ENCODE results near the gene ATP2C1. TPM values are rescaled to one million over a fixed set of nuclear protein-coding genes. Genes with fewer than 3 reads are reported as not detected.
"Not testable (repeated sequence)": the region's sequence is repeated elsewhere in the genome, so short reads cannot be mapped to it uniquely, and the experiment has no call there.

The ATP2C1 gene
- total RNA-seq, 1 donor from 2014 or later: 128 TPM

DNA sequence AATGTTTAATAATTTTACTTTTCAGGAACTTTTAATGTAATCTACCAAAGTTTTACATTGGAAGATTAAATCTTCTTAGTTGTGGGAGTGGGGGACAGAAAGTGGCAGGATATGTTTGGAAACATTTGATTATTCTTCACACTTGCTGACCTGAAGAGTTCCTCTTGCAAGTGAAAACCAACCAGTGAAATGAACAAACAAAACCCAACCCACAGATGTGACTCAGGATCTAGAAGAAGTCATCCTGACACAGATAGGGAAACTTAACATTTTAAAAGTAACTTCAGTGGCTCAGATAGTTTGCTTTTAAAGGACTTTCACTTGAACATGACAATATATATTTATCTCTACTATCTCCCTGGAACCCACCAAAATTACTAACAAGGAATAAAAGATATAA, 77.3 kb downstream of the ATP2C1 start:
- no peaks in the 10 kb centered on the region for H3K4me1 ChIP-seq

DNA sequence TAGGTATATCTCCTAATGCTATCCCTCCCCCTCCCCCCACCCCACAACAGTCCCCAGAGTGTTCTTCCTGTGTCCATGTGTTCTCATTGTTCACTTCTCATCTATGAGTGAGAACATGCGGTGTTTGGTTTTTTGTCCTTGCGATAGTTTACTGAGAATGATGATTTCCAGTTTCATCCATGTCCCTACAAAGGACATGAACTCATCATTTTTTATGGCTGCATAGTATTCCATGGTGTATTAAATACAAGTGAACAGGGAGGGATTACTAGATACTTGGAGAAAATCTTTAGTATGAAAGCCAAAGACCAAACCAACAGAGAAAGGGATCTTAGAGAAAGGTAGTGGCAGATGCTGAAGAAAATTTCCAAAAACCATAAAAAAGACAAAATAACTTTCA, 78.7 kb downstream of the ATP2C1 start:
- H3K27me3 ChIP-seq (ENCODE audit: low read depth); ATAC-seq; DNase-seq; H3K4me3 ChIP-seq; H3K27ac ChIP-seq; H3K9me3 ChIP-seq; intact Hi-C loops (cut with DNase I); H3K4me1 ChIP-seq: not testable (repeated sequence)
- H3K36me3 ChIP-seq: peaks cover 77% of the 10 kb centered on the region

More for the DNA sequence above, 77.3 kb downstream of the ATP2C1 start:
- no peak overlapping the region for H3K4me3 ChIP-seq
- H3K27ac ChIP-seq: no peak overlapping the region
- TF ChIP-seq, protein P1, sequence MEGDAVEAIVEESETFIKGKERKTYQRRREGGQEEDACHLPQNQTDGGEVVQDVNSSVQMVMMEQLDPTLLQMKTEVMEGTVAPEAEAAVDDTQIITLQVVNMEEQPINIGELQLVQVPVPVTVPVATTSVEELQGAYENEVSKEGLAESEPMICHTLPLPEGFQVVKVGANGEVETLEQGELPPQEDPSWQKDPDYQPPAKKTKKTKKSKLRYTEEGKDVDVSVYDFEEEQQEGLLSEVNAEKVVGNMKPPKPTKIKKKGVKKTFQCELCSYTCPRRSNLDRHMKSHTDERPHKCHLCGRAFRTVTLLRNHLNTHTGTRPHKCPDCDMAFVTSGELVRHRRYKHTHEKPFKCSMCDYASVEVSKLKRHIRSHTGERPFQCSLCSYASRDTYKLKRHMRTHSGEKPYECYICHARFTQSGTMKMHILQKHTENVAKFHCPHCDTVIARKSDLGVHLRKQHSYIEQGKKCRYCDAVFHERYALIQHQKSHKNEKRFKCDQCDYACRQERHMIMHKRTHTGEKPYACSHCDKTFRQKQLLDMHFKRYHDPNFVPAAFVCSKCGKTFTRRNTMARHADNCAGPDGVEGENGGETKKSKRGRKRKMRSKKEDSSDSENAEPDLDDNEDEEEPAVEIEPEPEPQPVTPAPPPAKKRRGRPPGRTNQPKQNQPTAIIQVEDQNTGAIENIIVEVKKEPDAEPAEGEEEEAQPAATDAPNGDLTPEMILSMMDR (IDR thresholded peaks at IDR 0.05): no peak
- DNase-seq (no peak), ATAC-seq (no peak)
- H3K27me3 ChIP-seq (ENCODE audit: low read depth): no peaks in the 10 kb centered on the region
- H3K9me3 ChIP-seq: no peaks in the 10 kb centered on the region
- peaks cover 78% of the 10 kb centered on the region for H3K36me3 ChIP-seq
- intact Hi-C loops (cut with DNase I): no loop called here

DNA sequence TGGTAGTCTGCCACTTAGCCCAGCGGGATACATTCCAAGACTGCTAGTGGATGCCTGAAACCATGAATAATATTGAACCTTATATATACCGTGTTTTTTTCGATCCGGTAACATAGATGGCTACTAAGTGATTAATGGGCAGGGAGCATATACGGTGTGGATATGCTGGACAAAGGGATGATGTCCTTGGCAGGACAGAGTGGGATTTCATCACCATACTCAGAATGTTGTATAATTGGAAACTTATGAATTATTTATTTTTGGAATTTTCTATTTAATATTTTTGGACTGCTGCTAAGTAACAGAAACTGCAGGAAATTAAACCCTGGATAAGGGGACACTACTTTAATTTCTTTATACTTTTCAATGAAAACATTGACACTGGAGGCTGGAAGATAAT, 79.5 kb downstream of the ATP2C1 start:
- Histone ChIP-seq H3K27ac (no peak overlapping the region), H3K9me3 (no peaks in the 10 kb centered on the region), H3K36me3 (peaks cover 73% of the 10 kb centered on the region), H3K27me3 (ENCODE audit: low read depth) (no peaks in the 10 kb centered on the region), H3K4me1 (no peaks in the 10 kb centered on the region), H3K4me3 (no peak overlapping the region)
- DNase-seq (no peak), ATAC-seq (no peak)
- intact Hi-C loops (cut with DNase I): no loop called here
- TF ChIP-seq, protein P1 (IDR thresholded peaks at IDR 0.05): no peak

DNA sequence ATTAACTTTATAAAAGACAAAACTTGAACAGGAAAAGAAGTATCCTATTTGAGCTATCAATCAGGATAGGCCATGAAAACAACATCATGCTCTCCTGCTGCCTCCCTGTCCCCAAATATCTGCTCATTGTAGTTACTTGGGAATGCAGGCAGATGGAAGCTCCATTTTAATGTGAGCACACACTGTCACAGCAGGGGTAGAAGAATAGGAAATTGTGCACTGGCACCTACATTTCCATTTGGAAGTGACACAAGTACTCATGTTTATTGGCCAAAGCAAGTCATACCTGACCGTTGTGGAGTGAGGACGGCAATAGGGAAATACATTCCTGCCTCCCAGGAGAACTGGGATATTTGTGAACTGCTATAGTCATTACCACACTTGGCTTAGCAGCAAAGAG, 80.3 kb downstream of the ATP2C1 start:
- ATAC-seq (no peak), DNase-seq (no peak)
- Histone ChIP-seq H3K36me3 (peaks cover 68% of the 10 kb centered on the region), H3K27me3 (ENCODE audit: low read depth) (no peaks in the 10 kb centered on the region), H3K27ac (no peak overlapping the region), H3K4me3 (no peak overlapping the region), H3K4me1 (no peaks in the 10 kb centered on the region), H3K9me3 (no peaks in the 10 kb centered on the region)
- TF ChIP-seq, protein P1 (IDR thresholded peaks at IDR 0.05): no peak
- intact Hi-C loops (cut with DNase I): no loop called here

DNA sequence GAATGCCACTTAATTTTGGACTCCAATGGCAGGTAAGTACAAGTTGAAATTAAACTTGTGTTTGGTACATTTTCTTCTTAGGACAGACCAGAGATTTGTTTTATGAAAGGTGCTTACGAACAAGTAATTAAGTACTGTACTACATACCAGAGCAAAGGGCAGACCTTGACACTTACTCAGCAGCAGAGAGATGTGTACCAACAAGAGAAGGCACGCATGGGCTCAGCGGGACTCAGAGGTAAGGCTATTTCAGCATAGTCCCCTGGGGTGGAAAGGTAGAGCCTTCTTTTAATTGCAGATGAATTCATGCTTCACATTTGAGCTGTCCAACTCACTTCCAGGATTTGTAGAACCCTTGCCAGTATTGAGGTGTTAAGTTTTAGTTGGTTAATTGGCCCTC, 81.4 kb downstream of the ATP2C1 start:
- intact Hi-C loops (cut with DNase I): no loop called here
- Histone ChIP-seq H3K4me3 (no peak overlapping the region), H3K36me3 (peaks cover 68% of the 10 kb centered on the region), H3K27ac (no peak overlapping the region), H3K4me1 (no peaks in the 10 kb centered on the region), H3K27me3 (ENCODE audit: low read depth) (no peaks in the 10 kb centered on the region), H3K9me3 (no peaks in the 10 kb centered on the region)
- ATAC-seq (no peak), DNase-seq (no peak)
- TF ChIP-seq, protein P1 (IDR thresholded peaks at IDR 0.05): no peak

DNA sequence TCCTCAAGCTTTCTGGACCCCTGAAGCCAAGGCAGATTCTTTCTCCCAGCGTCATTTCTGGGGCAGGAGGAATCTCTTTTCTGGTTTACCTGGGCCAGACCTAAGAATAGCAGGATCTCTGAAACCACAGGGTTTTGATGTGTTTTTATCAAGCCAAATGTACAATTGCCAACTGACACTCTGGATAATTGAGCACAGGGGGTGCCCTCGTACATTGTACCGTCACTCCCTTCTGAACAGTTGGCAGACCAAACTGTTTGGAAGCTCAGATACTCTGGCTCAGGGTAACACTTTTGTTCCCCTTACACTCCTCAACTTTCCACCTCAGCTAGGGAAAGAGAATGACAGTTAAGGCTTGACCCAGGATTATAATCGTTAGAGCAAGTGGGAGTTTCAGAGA, 82.8 kb downstream of the ATP2C1 start:
- intact Hi-C loops (cut with DNase I): no loop called here
- no peaks in the 10 kb centered on the region for H3K9me3 ChIP-seq
- ATAC-seq (no peak), DNase-seq (no peak)
- no peaks in the 10 kb centered on the region for H3K27me3 ChIP-seq (ENCODE audit: low read depth)
- peaks cover 66% of the 10 kb centered on the region for H3K36me3 ChIP-seq
- no peaks in the 10 kb centered on the region for H3K4me1 ChIP-seq
- H3K4me3 ChIP-seq: no peak overlapping the region
- H3K27ac ChIP-seq: no peak overlapping the region
- TF ChIP-seq, protein P1 (IDR thresholded peaks at IDR 0.05): no peak
